A549 (cell line): ENCODE data around the gene PLCB4. TPM values are rescaled to one million over a fixed set of nuclear protein-coding genes. Genes with fewer than 3 reads are reported as not detected.
A peak's percentile ranks its signal among the peaks of the same experiment; 100 is the strongest.

ENCODE experiments used
- ATAC-seq, 2 experiments: fragments of 200-7000 bp in 1 of 2; fragments of >200 bp in 1 of 2; cut with Nextera tagmentation in 1 of 2; cut with Tn5 transposase in 1 of 2; 3 replicates each; pipeline versions ENCODE4 v1.8.0 to v1.9.1; 2018 to 2020; ENCODE audit warnings: mild to moderate bottlenecking in 1 of 2, moderate library complexity in 1 of 2
- CTCF ChIA-PET: fragments of 300-600 bp; sonication (Branson Sonifier 250); formaldehyde crosslinking; extraction: SDS; loops from one replicate; lab custom pipeline; 2021; ENCODE audit warnings: antibody characterized with exemption, inconsistent platforms; lab: Yijun Ruan, JAX
- POLR2A ChIA-PET: fragments of 350-600 bp; formaldehyde crosslinking; extraction: SDS; loops from one replicate; lab custom pipeline; 2021; ENCODE audit warnings: antibody characterized with exemption, inconsistent platforms; lab: Yijun Ruan, JAX
- DNase-seq, 2 experiments: peaks; one replicate each; pipeline versions ENCODE4 v3.0.0 to v3.0.0-alpha.2; 2011 to 2016; ENCODE audit warnings: low read depth in 1 of 2, low spot score in 1 of 2
- FAIRE-seq: peaks from 2 replicates; lab custom pipeline; 2011; peaks lifted over from hg19 to GRCh38; lab: Jason Lieb, UNC
- H3K27ac ChIP-seq, 2 experiments: fragments of >200 bp; sonication (Bioruptor Twin); formaldehyde crosslinking; 3 replicates each; pipeline ENCODE4 v1.5.1; 2016 to 2017
- H3K4me1 ChIP-seq: fragments of >200 bp; sonication (Bioruptor Twin); formaldehyde crosslinking; 3 replicates; pipeline ENCODE4 v1.6.1; 2016
- H3K4me2 ChIP-seq: fragments of >200 bp; sonication (Bioruptor Twin); formaldehyde crosslinking; 3 replicates; pipeline ENCODE4 v1.6.1; 2016
- H3K4me3 ChIP-seq: fragments of >200 bp; sonication (Bioruptor Twin); formaldehyde crosslinking; 3 replicates; pipeline ENCODE4 v1.5.1; 2016
- H3K9me3 ChIP-seq: fragments of >200 bp; sonication (Bioruptor Twin); formaldehyde crosslinking; 3 replicates; pipeline ENCODE4 v1.6.1; 2016
- CHD2 ChIP-seq: fragments of 150-350 bp; IDR thresholded peaks from 2 replicates; pipeline ENCODE4 v1.6.1; 2014; ENCODE audit warnings: low read length; ENCODE audit not compliant: partially characterized antibody
- EHF ChIP-seq: fragments of 250-450 bp; sonication (Bioruptor Pico); IDR thresholded peaks from 2 replicates; pipeline ENCODE4 v1.5.0; 2020; ENCODE audit warnings: mild to moderate bottlenecking
- EP300 ChIP-seq, 2 experiments: fragments of >200 bp; sonication (Bioruptor Twin); formaldehyde crosslinking; IDR thresholded peaks; 2 replicates in 1 of 2; 3 replicates in 1 of 2; pipeline ENCODE4 v1.6.1; 2016 to 2017
- FOXS1 ChIP-seq: fragments of 250-450 bp; sonication (Bioruptor Pico); IDR thresholded peaks from 2 replicates; pipeline ENCODE4 v1.5.0; 2020; ENCODE audit warnings: mild to moderate bottlenecking, moderate library complexity
- HDAC2 ChIP-seq: fragments of 200-600 bp; sonication (generic); IDR thresholded peaks from 2 replicates; pipeline ENCODE4 v1.6.1; 2016
- HES2 ChIP-seq: fragments of >200 bp; sonication (Bioruptor Twin); formaldehyde crosslinking; IDR thresholded peaks from 2 replicates; pipeline ENCODE4 v1.6.1; 2016
- HMGXB4 ChIP-seq: fragments of 250-450 bp; sonication (Bioruptor Pico); IDR thresholded peaks from 2 replicates; pipeline ENCODE4 v1.5.0; 2021; ENCODE audit warnings: mild to moderate bottlenecking, moderate library complexity, borderline replicate concordance
- HOXB5 ChIP-seq: fragments of 250-450 bp; sonication (Bioruptor Pico); IDR thresholded peaks from 2 replicates; pipeline ENCODE4 v1.5.0; 2020; ENCODE audit warnings: mild to moderate bottlenecking, moderate library complexity
- KDM1A ChIP-seq: fragments of 200-600 bp; sonication (generic); IDR thresholded peaks from 2 replicates; pipeline ENCODE4 v1.6.1; 2016; ENCODE audit warnings: low read depth, mild to moderate bottlenecking
- MAFK ChIP-seq: fragments of 450-650 bp; IDR thresholded peaks from 2 replicates; pipeline ENCODE4 v1.6.1; 2014; ENCODE audit not compliant: partially characterized antibody
- MYC ChIP-seq: IDR thresholded peaks from 2 replicates; pipeline ENCODE4 v1.6.1; 2012; ENCODE audit warnings: mild to moderate bottlenecking, inconsistent platforms, low read length, improper control_type of control experiment, borderline replicate concordance
- NFE2L2 ChIP-seq: fragments of 150-350 bp; conservative IDR thresholded peaks from 2 replicates; pipeline ENCODE4 v1.6.1; 2014; ENCODE audit warnings: low read length
- POLR2AphosphoS2 ChIP-seq: conservative IDR thresholded peaks from 2 replicates; pipeline ENCODE4 v1.6.1; 2012; ENCODE audit warnings: low read length, improper control_type of control experiment, inconsistent platforms
- RCOR1 ChIP-seq: fragments of 150-350 bp; IDR thresholded peaks from 2 replicates; pipeline ENCODE4 v1.6.1; 2014; ENCODE audit warnings: antibody characterized with exemption, low read length, low read depth
- SMC3 ChIP-seq: fragments of >200 bp; sonication (Bioruptor Twin); formaldehyde crosslinking; IDR thresholded peaks from 3 replicates; pipeline ENCODE4 v1.6.1; 2018; ENCODE audit warnings: inconsistent platforms
- SREBF2 ChIP-seq: fragments of 450-650 bp; IDR thresholded peaks from 2 replicates; pipeline ENCODE4 v1.6.1; 2014; ENCODE audit warnings: mild to moderate bottlenecking, moderate library complexity
- TP53 ChIP-seq: fragments of 250-450 bp; sonication (Bioruptor Pico); IDR thresholded peaks from 2 replicates; pipeline ENCODE4 v1.5.0; 2021; ENCODE audit warnings: mild to moderate bottlenecking, moderate library complexity
- WGBS: methylation state at CpG from one replicate; pipeline ENCODE4 v1.1.6; 2017; ENCODE audit errors: missing lambda C conversion rate; 5-methylcytosine and 5-hydroxymethylcytosine counted together
- polyA plus RNA-seq, 4 experiments: library from polyadenylated mRNA; depleted of rRNA in 3 of 4; stranded (reverse); fragments of >200 nt; fragmentation: RNase III in 1 of 4; extraction: RNeasy Plus Mini Kit Qiagen cat#74134 plus additional on column Dnase treatment in 1 of 4; gene quantifications; 2 replicates in 3 of 4; 3 replicates in 1 of 4; pipeline ENCODE4 v1.2.3, GENCODE V29; 2011 to 2017
- TF ChIP-seq, protein P1 (sequence below): IDR thresholded peaks from 2 replicates; pipeline ENCODE4 v1.6.1; 2012
- TF ChIP-seq, protein P2 (sequence below): fragments of 200-600 bp; sonication (generic); IDR thresholded peaks from 2 replicates; pipeline ENCODE4 v1.6.1; 2016; ENCODE audit warnings: antibody characterized with exemption, mild to moderate bottlenecking, moderate library complexity
- TF ChIP-seq, protein P3 (sequence below): fragments of 450-650 bp; IDR thresholded peaks from 2 replicates; pipeline ENCODE4 v1.6.1; 2014; ENCODE audit warnings: antibody characterized with exemption

The PLCB4 gene
- polyA plus RNA-seq, 2 of the 4 experiments (the other 2 are of a cell fraction), result 17.1 to 32.1 TPM

- TF ChIP-seq EP300 (IDR thresholded peaks at IDR 0.05) (no peak), RCOR1 (no peak), MYC (no peak), HOXB5 (CRISPR knock-in tag) (no peak)
Measured at GRCh38 chr20:9515214-9515585, 446.3 kb downstream of the PLCB4 start (continued).

GRCh38 chr20:9515741-9516233 lies 446.9 kb downstream of the PLCB4 start:
- ATAC-seq (no peak), FAIRE-seq (no peak), DNase-seq (no peak)
- no peaks in the 10 kb centered on the region for H3K9me3 ChIP-seq
- TF ChIP-seq MAFK (no peak), FOXS1 (CRISPR knock-in tag) (no peak)
- TF ChIP-seq, protein P1, sequence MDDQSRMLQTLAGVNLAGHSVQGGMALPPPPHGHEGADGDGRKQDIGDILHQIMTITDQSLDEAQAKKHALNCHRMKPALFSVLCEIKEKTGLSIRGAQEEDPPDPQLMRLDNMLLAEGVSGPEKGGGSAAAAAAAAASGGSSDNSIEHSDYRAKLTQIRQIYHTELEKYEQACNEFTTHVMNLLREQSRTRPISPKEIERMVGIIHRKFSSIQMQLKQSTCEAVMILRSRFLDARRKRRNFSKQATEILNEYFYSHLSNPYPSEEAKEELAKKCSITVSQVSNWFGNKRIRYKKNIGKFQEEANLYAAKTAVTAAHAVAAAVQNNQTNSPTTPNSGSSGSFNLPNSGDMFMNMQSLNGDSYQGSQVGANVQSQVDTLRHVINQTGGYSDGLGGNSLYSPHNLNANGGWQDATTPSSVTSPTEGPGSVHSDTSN, result no peak
- H3K27ac ChIP-seq, result no peak overlapping the region
- no peaks in the 10 kb centered on the region for H3K4me1 ChIP-seq
- WGBS, result 79% methylated on average over 34 of the region's 38 CpGs
- CTCF ChIA-PET, result interaction anchor here (0.8 to 2.4 kb wide), 2 partner anchors 94 to 108 kb away, joined by 5 to 9 read pairs; no protein-coding TSS in a partner anchor
- no peak overlapping the region for H3K4me2 ChIP-seq
- POLR2A ChIA-PET, result no interaction called here
- H3K4me3 ChIP-seq, result no peak overlapping the region

GRCh38 chr20:9516234-9516871 lies 447.5 kb downstream of the PLCB4 start:
- WGBS, result 83% methylated on average over 28 of the region's 28 CpGs
- ATAC-seq (no peak), FAIRE-seq (no peak), DNase-seq (no peak)
- TF ChIP-seq, protein P2, sequence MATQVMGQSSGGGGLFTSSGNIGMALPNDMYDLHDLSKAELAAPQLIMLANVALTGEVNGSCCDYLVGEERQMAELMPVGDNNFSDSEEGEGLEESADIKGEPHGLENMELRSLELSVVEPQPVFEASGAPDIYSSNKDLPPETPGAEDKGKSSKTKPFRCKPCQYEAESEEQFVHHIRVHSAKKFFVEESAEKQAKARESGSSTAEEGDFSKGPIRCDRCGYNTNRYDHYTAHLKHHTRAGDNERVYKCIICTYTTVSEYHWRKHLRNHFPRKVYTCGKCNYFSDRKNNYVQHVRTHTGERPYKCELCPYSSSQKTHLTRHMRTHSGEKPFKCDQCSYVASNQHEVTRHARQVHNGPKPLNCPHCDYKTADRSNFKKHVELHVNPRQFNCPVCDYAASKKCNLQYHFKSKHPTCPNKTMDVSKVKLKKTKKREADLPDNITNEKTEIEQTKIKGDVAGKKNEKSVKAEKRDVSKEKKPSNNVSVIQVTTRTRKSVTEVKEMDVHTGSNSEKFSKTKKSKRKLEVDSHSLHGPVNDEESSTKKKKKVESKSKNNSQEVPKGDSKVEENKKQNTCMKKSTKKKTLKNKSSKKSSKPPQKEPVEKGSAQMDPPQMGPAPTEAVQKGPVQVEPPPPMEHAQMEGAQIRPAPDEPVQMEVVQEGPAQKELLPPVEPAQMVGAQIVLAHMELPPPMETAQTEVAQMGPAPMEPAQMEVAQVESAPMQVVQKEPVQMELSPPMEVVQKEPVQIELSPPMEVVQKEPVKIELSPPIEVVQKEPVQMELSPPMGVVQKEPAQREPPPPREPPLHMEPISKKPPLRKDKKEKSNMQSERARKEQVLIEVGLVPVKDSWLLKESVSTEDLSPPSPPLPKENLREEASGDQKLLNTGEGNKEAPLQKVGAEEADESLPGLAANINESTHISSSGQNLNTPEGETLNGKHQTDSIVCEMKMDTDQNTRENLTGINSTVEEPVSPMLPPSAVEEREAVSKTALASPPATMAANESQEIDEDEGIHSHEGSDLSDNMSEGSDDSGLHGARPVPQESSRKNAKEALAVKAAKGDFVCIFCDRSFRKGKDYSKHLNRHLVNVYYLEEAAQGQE, result no peak
- no peaks in the 10 kb centered on the region for H3K4me1 ChIP-seq
- CTCF ChIA-PET, result interaction anchor here (0.8 to 2.4 kb wide), 2 partner anchors 93 to 108 kb away, joined by 5 to 9 read pairs; no protein-coding TSS in a partner anchor
- H3K4me3 ChIP-seq, result no peak overlapping the region
- H3K27ac ChIP-seq, result no peak overlapping the region
- POLR2A ChIA-PET, result no interaction called here
- H3K4me2 ChIP-seq, result no peak overlapping the region
- no peaks in the 10 kb centered on the region for H3K9me3 ChIP-seq

GRCh38 chr20:9517297-9518162 lies 448.6 kb downstream of the PLCB4 start:
- 68% methylated on average over 8 of the region's 8 CpGs for WGBS
- Histone ChIP-seq H3K4me3 (no peak overlapping the region), H3K27ac (no peak overlapping the region), H3K4me2 (no peak overlapping the region), H3K4me1 (no peaks in the 10 kb centered on the region), H3K9me3 (no peaks in the 10 kb centered on the region)
- DNase-seq (no peak), FAIRE-seq (no peak), ATAC-seq (peak in 1 of 2 experiments; percentile 55; a peak in 3 of 6 replicates)
- ChIA-PET CTCF (no interaction called here), POLR2A (no interaction called here)
- TF ChIP-seq TP53, result no peak
- no peak for TF ChIP-seq KDM1A
- TF ChIP-seq, protein P3, sequence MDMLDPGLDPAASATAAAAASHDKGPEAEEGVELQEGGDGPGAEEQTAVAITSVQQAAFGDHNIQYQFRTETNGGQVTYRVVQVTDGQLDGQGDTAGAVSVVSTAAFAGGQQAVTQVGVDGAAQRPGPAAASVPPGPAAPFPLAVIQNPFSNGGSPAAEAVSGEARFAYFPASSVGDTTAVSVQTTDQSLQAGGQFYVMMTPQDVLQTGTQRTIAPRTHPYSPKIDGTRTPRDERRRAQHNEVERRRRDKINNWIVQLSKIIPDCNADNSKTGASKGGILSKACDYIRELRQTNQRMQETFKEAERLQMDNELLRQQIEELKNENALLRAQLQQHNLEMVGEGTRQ, result no peak
- no peak for TF ChIP-seq HDAC2
- no peak for TF ChIP-seq EHF (CRISPR knock-in tag)
- no peak for TF ChIP-seq SMC3
- no peak for TF ChIP-seq CHD2
- TF ChIP-seq HMGXB4 (CRISPR knock-in tag), result no peak
- TF ChIP-seq SREBF2, result no peak
- TF ChIP-seq NFE2L2, result no peak
- no peak for TF ChIP-seq HES2
- TF ChIP-seq MAFK, result no peak
- no peak for TF ChIP-seq POLR2AphosphoS2
